Measurements from ENCODE around the gene NMT2. TPM values are rescaled to one million over a fixed set of nuclear protein-coding genes. Genes with fewer than 3 reads are reported as not detected.

The NMT2 gene
- total RNA-seq, 2 donors from 2014 or later = 18.3 to 39.6 TPM

DNA sequence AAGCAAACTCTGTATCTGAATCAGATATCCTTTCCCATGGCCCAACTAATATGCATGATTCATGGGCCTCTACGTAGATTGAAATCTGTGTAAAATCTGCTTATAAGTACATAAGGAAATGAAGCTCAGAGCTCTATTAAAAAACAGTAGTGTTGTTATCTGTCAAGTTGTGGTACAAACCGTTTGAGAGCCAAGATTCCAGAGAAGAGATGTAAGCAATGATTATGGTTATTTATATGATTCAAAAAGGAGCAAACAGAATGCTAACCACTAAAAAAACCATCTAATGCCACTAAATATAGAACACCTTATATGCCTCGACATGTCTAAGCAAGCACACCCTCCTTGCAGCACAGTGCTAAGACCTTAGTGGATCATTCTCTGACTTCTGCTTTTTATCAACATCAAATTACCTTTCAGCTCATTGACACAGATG is 44.7 kb downstream of the NMT2 start:
- Histone ChIP-seq H3K36me3 (peaks cover 0 to 2% of the 10 kb centered on the region in 2 donors), H3K9me3 (no peaks in the 10 kb centered on the region), H3K27ac (peak overlapping the region; percentile 27 to 41), H3K27me3 (replicated peaks; ENCODE audit: insufficient read depth) (no peaks in the 10 kb centered on the region), H3K4me3 (no peak overlapping the region), H3K4me1 (replicated peaks) (no peaks in the 10 kb centered on the region)
- peak; percentile 23 for DNase-seq (ENCODE audit: low spot score)
- 12% methylated on average over 3 of the region's 3 CpGs for WGBS
- TF ChIP-seq POLR2AphosphoS5 (IDR thresholded peaks at IDR 0.05) = peak; percentile 83
- no peak for TF ChIP-seq POLR2A (IDR thresholded peaks at IDR 0.05)
- TF ChIP-seq, protein P1, sequence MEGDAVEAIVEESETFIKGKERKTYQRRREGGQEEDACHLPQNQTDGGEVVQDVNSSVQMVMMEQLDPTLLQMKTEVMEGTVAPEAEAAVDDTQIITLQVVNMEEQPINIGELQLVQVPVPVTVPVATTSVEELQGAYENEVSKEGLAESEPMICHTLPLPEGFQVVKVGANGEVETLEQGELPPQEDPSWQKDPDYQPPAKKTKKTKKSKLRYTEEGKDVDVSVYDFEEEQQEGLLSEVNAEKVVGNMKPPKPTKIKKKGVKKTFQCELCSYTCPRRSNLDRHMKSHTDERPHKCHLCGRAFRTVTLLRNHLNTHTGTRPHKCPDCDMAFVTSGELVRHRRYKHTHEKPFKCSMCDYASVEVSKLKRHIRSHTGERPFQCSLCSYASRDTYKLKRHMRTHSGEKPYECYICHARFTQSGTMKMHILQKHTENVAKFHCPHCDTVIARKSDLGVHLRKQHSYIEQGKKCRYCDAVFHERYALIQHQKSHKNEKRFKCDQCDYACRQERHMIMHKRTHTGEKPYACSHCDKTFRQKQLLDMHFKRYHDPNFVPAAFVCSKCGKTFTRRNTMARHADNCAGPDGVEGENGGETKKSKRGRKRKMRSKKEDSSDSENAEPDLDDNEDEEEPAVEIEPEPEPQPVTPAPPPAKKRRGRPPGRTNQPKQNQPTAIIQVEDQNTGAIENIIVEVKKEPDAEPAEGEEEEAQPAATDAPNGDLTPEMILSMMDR (IDR thresholded peaks at IDR 0.05) = no peak
- intact Hi-C loops (cut with DNase I) = no loop called here

DNA sequence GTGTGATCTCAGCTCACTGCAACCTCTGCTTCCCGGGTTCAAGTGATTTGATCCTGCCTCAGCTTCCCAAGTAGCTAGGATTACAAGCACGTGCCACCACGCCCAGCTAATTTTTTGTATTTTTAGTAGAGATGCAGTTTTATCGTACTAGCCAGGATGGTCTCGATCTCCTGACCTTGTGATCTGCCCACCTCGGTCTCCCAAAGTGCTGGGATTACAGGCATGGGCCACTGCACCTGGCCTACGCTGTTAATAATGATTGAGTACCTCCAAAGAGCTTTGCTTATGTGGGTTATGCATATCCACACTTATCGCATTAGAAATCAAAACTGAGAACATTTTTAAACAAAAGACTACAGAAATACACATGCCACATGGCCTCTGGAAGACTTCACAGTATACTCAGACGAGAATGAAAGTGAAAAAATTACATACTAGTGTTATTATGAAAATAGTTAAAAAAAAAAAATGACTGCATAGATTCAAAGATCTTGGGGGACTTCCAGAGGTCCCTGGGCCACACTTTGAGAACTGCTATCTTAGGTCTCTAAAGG is 45.9 kb downstream of the NMT2 start:
- no peaks in the 10 kb centered on the region for H3K4me1 ChIP-seq (replicated peaks)
- 88% methylated on average over 9 of the region's 9 CpGs for WGBS
- no peaks in the 10 kb centered on the region for H3K9me3 ChIP-seq

DNA sequence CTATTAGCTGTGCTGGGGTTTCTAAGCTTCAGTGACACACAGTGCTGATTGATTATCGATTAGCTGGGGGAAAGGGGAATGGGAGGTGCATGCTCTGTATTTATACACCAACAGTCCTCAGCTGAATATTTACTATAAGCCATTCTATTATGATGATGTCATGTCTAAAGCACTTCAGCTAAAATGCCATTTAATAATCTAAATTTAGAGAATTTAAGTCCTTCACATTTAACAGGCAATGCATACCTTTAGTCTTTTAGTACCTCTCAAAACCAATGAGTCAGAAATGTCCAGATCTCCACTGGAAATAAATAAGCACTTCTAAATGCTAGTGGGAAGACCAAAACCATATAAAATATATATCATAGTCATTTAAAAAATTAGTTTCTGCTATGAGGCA is 46.8 kb downstream of the NMT2 start:
- TF ChIP-seq, protein P1 (IDR thresholded peaks at IDR 0.05) = no peak
- no peak for TF ChIP-seq POLR2AphosphoS5 (IDR thresholded peaks at IDR 0.05)
- no peak for TF ChIP-seq POLR2A (IDR thresholded peaks at IDR 0.05)
- H3K27ac ChIP-seq = no peak overlapping the region
- H3K4me3 ChIP-seq = no peak overlapping the region
- no peaks in the 10 kb centered on the region for H3K27me3 ChIP-seq (replicated peaks; ENCODE audit: insufficient read depth)
- peaks cover 0 to 2% of the 10 kb centered on the region in 2 donors for H3K36me3 ChIP-seq
- H3K4me1 ChIP-seq (replicated peaks) = no peaks in the 10 kb centered on the region
- WGBS = 92% methylated on average over 1 of the region's 1 CpG
- intact Hi-C loops (cut with DNase I) = no loop called here
- H3K9me3 ChIP-seq = no peaks in the 10 kb centered on the region
- DNase-seq (ENCODE audit: low spot score) = no peak

More for the DNA sequence above, 45.9 kb downstream of the NMT2 start:
- H3K4me3 ChIP-seq = no peak overlapping the region
- H3K27ac ChIP-seq = peak overlapping the region in 1 of 2 donors; percentile 41
- peaks cover 0 to 2% of the 10 kb centered on the region in 2 donors for H3K36me3 ChIP-seq
- DNase-seq (ENCODE audit: low spot score) = no peak
- no peaks in the 10 kb centered on the region for H3K27me3 ChIP-seq (replicated peaks; ENCODE audit: insufficient read depth)
- TF ChIP-seq, protein P1 (IDR thresholded peaks at IDR 0.05) = no peak
- intact Hi-C loops (cut with DNase I) = no loop called here

DNA sequence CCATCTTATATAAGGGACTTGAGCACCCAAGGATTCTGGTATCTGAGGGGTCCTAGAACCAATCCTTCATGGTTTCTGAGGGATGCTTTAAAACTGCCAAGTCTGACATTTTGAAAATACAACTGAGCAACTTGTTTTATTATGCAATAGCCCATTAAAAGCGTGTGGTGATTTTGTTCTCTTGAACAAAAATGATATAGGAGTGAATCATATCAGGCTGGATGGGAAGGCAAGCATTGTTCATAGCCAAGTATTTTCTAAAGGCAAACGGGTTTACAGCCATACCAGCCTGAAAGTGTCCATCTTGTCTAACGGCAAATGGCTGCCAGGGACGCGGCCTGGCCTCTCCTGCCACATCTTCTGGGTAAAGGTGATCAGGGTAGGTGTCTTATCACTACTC is 48.0 kb downstream of the NMT2 start:
- H3K9me3 ChIP-seq = no peaks in the 10 kb centered on the region
- TF ChIP-seq POLR2A (IDR thresholded peaks at IDR 0.05) (no peak), POLR2AphosphoS5 (IDR thresholded peaks at IDR 0.05) (no peak)
- TF ChIP-seq, protein P1 (IDR thresholded peaks at IDR 0.05) = no peak
- no peaks in the 10 kb centered on the region for H3K4me1 ChIP-seq (replicated peaks)
- H3K36me3 ChIP-seq = peaks cover 0 to 2% of the 10 kb centered on the region in 2 donors
- no peak overlapping the region for H3K4me3 ChIP-seq
- no peak overlapping the region for H3K27ac ChIP-seq
- 90% methylated on average over 5 of the region's 5 CpGs for WGBS
- H3K27me3 ChIP-seq (replicated peaks; ENCODE audit: insufficient read depth) = no peaks in the 10 kb centered on the region
- intact Hi-C loops (cut with DNase I) = no loop called here
- no peak for DNase-seq (ENCODE audit: low spot score)

DNA sequence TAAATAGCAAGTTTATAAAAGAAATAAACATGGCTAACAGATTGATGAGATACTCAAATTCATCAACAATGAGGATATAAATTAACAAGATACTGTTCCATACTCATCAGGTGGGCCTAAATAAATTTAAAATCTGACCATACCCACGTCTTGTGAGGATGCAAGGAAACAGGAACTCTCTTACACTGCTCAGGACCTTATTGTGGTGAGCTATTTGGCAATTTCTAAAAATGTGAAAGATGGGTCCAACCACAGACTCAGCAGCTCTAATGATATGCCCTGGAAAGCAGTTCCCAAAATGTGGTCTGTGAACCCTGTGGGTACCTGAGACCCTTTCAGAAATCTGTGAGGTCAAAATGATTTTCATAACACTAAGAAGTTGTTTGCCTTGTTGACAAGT is 49.9 kb downstream of the NMT2 start:
- intact Hi-C loops (cut with DNase I) = no loop called here
- WGBS = 84% methylated on average over 1 of the region's 1 CpG

More for the DNA sequence above, 49.9 kb downstream of the NMT2 start:
- TF ChIP-seq, protein P1 (IDR thresholded peaks at IDR 0.05) = no peak
- TF ChIP-seq POLR2A (IDR thresholded peaks at IDR 0.05) (no peak), POLR2AphosphoS5 (IDR thresholded peaks at IDR 0.05) (no peak)
- Histone ChIP-seq H3K9me3 (no peaks in the 10 kb centered on the region), H3K36me3 (no peaks in the 10 kb centered on the region), H3K27ac (no peak overlapping the region), H3K4me3 (no peak overlapping the region), H3K4me1 (replicated peaks) (no peaks in the 10 kb centered on the region), H3K27me3 (replicated peaks; ENCODE audit: insufficient read depth) (no peaks in the 10 kb centered on the region)
- DNase-seq (ENCODE audit: low spot score) = no peak

All from prostate gland (tissue), 2 donors.